M059J (cell line): Measurements from ENCODE around the gene SPRED1. TPM values are rescaled to one million over a fixed set of nuclear protein-coding genes. Genes with fewer than 3 reads are reported as not detected.

Source experiments
- DNase-seq: peaks from one replicate; pipeline ENCODE4 v3.0.0-alpha.2; 2012; ENCODE audit warnings: low read depth
- total RNA-seq: library from RNA; depleted of rRNA; stranded (reverse); fragments of >200 nt; shearing (Covaris generic); gene quantifications from 2 replicates; pipeline ENCODE4 v1.2.3, GENCODE V29; 2014

SPRED1 gene
- total RNA-seq, 1 experiment from 2014 or later, result 18.4 TPM

GRCh38 chr15:38281031-38281430, 28.4 kb downstream of the SPRED1 start:
- no peak for DNase-seq

GRCh38 chr15:38283010-38283409, 30.4 kb downstream of the SPRED1 start:
- no peak for DNase-seq

- no peak for DNase-seq
Measured at GRCh38 chr15:38285456-38285855, 32.8 kb downstream of the SPRED1 start.

GRCh38 chr15:38294126-38294525, 41.5 kb downstream of the SPRED1 start:
- DNase-seq, result no peak

GRCh38 chr15:38297623-38298388, 45.2 kb downstream of the SPRED1 start:
- peak; percentile 34 for DNase-seq

- DNase-seq, result peak; percentile 52
Measured at GRCh38 chr15:38299216-38299615, 46.6 kb downstream of the SPRED1 start.

- DNase-seq, result no peak
Measured at GRCh38 chr15:38300395-38300794, 47.8 kb downstream of the SPRED1 start.

GRCh38 chr15:38304481-38304880, 51.8 kb downstream of the SPRED1 start:
- no peak for DNase-seq

- no peak for DNase-seq
Measured at GRCh38 chr15:38307251-38307650, 54.6 kb downstream of the SPRED1 start.

- DNase-seq, result no peak
Measured at GRCh38 chr15:38307861-38308641, 55.4 kb downstream of the SPRED1 start.

GRCh38 chr15:38308797-38309196, 56.2 kb downstream of the SPRED1 start:
- peak; percentile 32 for DNase-seq

GRCh38 chr15:38312190-38312589, 59.6 kb downstream of the SPRED1 start:
- DNase-seq, result no peak

GRCh38 chr15:38316311-38316710, 63.7 kb downstream of the SPRED1 start:
- no peak for DNase-seq

GRCh38 chr15:38320181-38320580, 67.5 kb downstream of the SPRED1 start:
- DNase-seq, result no peak

- DNase-seq, result no peak
Measured at GRCh38 chr15:38320866-38321265, 68.2 kb downstream of the SPRED1 start.

GRCh38 chr15:38323895-38324294, 71.3 kb downstream of the SPRED1 start:
- no peak for DNase-seq

- DNase-seq, result peak; percentile 8
Measured at GRCh38 chr15:38324939-38325647, 72.5 kb downstream of the SPRED1 start.

GRCh38 chr15:38325648-38325990, 73.0 kb downstream of the SPRED1 start:
- DNase-seq, result no peak

GRCh38 chr15:38332711-38333110, 80.1 kb downstream of the SPRED1 start:
- no peak for DNase-seq

GRCh38 chr15:38335116-38335515, 82.5 kb downstream of the SPRED1 start:
- no peak for DNase-seq

- DNase-seq, result no peak
Measured at GRCh38 chr15:38344351-38344750, 91.7 kb downstream of the SPRED1 start.

GRCh38 chr15:38349251-38349650, 96.6 kb downstream of the SPRED1 start:
- DNase-seq, result no peak

- DNase-seq, result no peak
Measured at GRCh38 chr15:38351466-38351865, 98.8 kb downstream of the SPRED1 start.
